GM19099 (cell line): ENCODE data around the gene PGBD5.

Source experiments
- POLR2A ChIP-seq: IDR thresholded peaks from 3 replicates; pipeline ENCODE4 v1.6.1; 2011; ENCODE audit warnings: low read depth; ENCODE audit not compliant: insufficient read length; ENCODE audit errors: extremely low read depth

The PGBD5 gene

GRCh38 chr1:230300322-230301301, 125.5 kb downstream of the PGBD5 start:
- no peak for TF ChIP-seq POLR2A

GRCh38 chr1:230299191-230300006, 126.7 kb downstream of the PGBD5 start:
- no peak for TF ChIP-seq POLR2A

GRCh38 chr1:230295367-230295766, 130.8 kb downstream of the PGBD5 start:
- no peak for TF ChIP-seq POLR2A

- TF ChIP-seq POLR2A = no peak
Measured at GRCh38 chr1:230293390-230293700, 132.8 kb downstream of the PGBD5 start.

- TF ChIP-seq POLR2A = no peak
Measured at GRCh38 chr1:230292689-230293389, 133.3 kb downstream of the PGBD5 start.

GRCh38 chr1:230291731-230292620, 134.2 kb downstream of the PGBD5 start:
- no peak for TF ChIP-seq POLR2A

- TF ChIP-seq POLR2A = no peak
Measured at GRCh38 chr1:230289350-230289644, 136.8 kb downstream of the PGBD5 start.

GRCh38 chr1:230288641-230289349, 137.3 kb downstream of the PGBD5 start:
- TF ChIP-seq POLR2A = no peak

GRCh38 chr1:230287674-230288315, 138.3 kb downstream of the PGBD5 start:
- TF ChIP-seq POLR2A = no peak

GRCh38 chr1:230286890-230287269, 139.3 kb downstream of the PGBD5 start:
- TF ChIP-seq POLR2A = no peak

- TF ChIP-seq POLR2A = no peak
Measured at GRCh38 chr1:230286166-230286889, 139.8 kb downstream of the PGBD5 start.

- no peak for TF ChIP-seq POLR2A
Measured at GRCh38 chr1:230285351-230285750, 140.8 kb downstream of the PGBD5 start.

- no peak for TF ChIP-seq POLR2A
Measured at GRCh38 chr1:230284891-230285290, 141.2 kb downstream of the PGBD5 start.

GRCh38 chr1:230283678-230284077, 142.5 kb downstream of the PGBD5 start:
- no peak for TF ChIP-seq POLR2A
